GM10266 (cell line): ENCODE data around the gene S100PBP.

Experiments
- DNase-seq: peaks from one replicate; pipeline ENCODE4 v3.0.0; 2012; ENCODE audit errors: extremely low spot score
- CTCF ChIP-seq: IDR thresholded peaks from 2 replicates; pipeline ENCODE4 v1.5.1; 2012; ENCODE audit warnings: mild to moderate bottlenecking, low read depth; ENCODE audit not compliant: control insufficient read depth, insufficient read depth; ENCODE audit errors: missing control alignments

S100PBP gene

GRCh38 chr1:32874860-32875752 is 57.7 kb downstream of the S100PBP start:
- DNase-seq = no peak

DNA sequence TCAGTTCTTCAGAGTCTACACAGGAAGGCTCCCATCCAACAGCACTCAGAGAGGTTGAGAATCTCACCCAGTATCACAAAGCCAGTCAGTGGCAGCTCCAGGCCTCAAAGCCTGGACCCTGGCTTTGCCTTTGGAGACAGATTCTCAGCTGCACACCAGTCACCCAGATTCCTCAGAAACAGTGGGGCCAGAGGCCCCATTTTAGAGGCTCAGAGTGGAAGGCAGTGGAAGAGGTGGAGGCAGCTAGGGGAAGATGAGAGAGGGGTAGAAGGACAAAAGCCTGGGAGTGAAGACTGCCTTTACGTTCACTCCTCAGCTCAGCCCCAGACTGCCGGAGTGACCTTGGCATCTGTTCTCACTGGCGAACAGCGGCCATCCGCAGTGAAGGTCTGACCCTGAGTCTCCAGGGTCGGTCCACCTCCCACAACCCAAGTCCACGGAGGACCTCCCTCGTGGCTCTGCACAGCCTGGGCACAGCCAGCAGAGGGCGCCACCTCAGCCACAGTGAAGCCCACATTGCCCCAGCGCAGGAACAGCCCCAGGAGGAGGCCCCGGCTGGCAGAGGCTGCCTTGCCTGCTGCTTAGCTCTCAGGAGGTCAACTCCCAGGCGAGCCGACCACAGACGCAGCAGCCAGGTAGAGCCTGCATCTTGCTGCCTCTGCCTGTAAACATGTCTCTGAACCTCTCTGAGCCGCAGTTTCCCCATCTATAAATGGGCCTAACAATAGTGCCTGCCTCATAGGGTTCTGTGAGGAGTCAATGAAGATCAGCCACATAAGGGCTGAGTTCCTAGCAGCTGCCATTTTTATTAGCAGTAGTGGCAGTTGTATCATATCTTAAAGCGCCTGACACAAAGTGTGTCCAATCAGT is 59.1 kb downstream of the S100PBP start:
- DNase-seq = peak; percentile 82
- TF ChIP-seq CTCF = peak; percentile 94

More at GRCh38 chr1:32874860-32875752, 57.7 kb downstream of the S100PBP start:
- TF ChIP-seq CTCF = no peak

DNA sequence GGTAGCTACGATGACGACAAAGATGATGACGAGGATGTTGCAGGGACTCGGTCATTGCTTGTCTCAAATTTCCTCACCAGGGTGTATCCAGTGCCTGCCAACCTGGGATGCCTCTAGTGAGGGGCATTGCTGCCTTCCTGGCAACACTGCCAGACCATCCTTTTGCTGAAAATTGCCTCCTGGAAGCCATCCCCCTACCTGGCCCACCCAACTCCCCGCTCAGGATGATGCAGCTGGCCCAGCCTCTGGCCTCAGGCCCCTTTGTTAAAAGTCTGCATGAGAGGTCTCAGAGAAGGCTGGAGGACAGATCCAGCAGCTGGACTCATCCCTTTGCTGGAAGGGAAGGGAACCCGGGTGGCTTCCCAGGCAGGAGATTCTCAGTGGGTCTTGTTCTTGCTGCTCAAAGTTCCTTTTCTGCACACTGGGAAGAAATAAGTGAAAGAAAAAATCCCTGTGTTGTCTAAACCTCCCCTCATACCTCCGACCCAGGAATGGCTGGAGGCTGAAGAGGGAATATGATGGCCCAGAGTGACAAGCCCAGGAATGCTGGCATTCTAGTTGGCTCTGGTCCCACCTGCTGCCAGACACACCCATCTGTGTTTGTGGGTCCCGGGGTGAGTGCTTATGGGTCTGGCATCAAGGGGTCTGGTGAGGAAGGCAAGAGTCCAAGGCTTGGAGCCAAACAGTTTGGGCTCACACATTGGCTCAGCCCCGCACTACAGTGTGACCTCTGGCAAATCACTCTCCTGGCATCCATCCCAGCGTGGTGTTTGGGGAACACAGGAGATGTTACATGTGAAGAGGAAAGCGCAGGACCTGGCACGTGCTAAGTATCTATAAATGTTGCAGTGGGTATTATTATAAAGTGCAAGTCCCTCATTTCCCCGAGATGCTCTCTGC is 60.0 kb downstream of the S100PBP start:
- no peak for DNase-seq
- no peak for TF ChIP-seq CTCF

- DNase-seq = no peak
- no peak for TF ChIP-seq CTCF
Measured at GRCh38 chr1:32878183-32878582, 60.7 kb downstream of the S100PBP start.

- no peak for DNase-seq
- TF ChIP-seq CTCF = no peak
Measured at GRCh38 chr1:32878637-32879041, 61.2 kb downstream of the S100PBP start.

DNA sequence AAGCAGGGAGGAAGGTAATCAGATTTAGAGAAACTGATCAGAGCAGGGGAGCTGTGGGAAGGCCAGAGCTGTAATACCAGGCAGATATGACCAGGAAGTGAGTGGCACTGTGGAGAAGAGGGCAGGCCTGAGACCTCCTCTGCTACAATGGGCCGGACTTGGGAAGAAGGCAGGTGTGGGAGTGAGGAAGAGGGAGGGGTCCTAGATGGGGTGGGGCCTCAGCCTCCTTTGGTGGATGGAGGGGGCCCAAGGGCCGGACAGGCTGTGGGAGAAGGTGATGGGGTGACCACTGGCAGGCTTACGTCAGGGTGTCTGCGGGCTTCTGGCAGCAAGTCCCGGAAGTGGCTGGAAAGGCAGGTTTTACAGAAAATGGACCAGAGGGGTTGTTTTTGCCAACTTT is 63.8 kb downstream of the S100PBP start:
- no peak for TF ChIP-seq CTCF
- DNase-seq = no peak
